HG02970 (cell line): ENCODE data around the gene ADM5.
"Not testable (repeated sequence)": the region's sequence is repeated elsewhere in the genome, so short reads cannot be mapped to it uniquely, and the experiment has no call there.

Experiments
- ATAC-seq: cut with Tn5 transposase; IDR thresholded peaks from one replicate; pipeline ENCODE4 v1.9.1; 2021; ENCODE audit warnings: mild to moderate bottlenecking, moderate library complexity, moderate number of reproducible peaks; ENCODE audit not compliant: unreplicated experiment, low FRiP score

The ADM5 gene

GRCh38 chr19:49699364-49699763, 10.0 kb downstream of the ADM5 start:
- ATAC-seq, result no peak

DNA sequence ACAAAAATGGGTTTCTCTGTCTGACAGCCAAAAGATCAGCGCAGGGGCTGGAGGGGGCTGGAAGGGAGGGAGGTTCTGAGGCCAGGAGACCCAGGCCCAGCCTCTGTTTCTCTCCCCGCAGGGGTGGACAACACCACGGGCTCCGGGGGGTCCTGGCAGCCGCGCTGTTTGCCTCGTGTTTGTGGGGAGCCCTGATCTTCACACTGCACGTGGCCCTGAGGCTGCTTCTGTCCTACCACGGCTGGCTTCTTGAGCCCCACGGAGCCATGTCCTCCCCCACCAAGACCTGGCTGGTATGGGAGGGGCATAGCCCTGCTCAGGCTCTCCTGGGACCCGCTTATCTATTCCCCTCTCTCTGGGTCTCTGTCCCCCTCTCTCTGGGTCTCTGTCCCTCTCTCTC, 11.2 kb downstream of the ADM5 start:
- no peak for ATAC-seq

DNA sequence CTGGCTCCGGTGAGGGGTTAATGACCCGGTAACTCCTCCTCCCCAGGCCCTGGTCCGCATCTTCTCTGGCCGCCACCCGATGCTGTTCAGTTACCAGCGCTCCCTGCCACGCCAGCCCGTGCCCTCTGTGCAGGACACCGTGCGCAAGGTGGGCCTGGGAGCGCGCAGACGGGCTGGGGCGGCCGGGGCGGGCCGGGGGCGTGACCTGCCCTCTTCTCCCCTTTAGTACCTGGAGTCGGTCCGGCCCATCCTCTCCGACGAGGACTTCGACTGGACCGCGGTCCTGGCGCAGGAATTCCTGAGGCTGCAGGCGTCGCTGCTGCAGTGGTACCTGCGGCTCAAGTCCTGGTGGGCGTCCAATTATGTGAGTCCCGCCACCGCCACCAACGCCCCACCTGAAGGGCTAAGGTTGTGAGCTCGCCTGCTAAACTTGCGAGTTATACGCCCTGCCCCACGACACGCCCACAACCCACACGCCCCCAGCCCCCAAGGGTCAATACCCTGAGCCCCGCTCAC, 11.9 kb downstream of the ADM5 start:
- ATAC-seq, result no peak

- ATAC-seq, result no peak
Measured at GRCh38 chr19:49704888-49705642, 15.7 kb downstream of the ADM5 start.

GRCh38 chr19:49705919-49706318, 16.5 kb downstream of the ADM5 start:
- ATAC-seq, result no peak

- ATAC-seq, result no peak
Measured at GRCh38 chr19:49710372-49710951, 21.1 kb downstream of the ADM5 start.

DNA sequence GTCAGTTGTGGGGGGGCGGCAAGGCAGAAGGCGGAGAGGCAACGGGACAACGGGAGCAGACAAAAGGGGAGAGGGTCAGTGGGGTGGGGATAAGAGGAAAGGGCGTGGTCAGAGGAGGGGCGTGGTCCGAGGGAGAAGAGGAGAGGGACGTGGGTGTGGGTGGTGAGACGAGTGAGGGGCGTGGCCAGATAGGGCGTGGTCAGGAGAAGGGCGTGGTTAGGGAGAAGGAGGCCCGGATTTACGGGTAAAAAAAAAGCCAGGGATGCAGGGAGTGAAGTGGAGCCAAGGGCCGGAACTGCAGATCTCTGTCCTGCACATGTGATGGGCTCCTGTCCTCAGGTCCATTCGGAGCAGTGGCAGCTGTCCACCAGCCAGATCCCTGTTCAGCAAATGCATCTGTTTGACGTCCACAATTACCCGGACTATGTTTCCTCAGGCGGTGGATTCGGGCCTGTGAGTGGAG, 23.0 kb downstream of the ADM5 start:
- no peak for ATAC-seq

DNA sequence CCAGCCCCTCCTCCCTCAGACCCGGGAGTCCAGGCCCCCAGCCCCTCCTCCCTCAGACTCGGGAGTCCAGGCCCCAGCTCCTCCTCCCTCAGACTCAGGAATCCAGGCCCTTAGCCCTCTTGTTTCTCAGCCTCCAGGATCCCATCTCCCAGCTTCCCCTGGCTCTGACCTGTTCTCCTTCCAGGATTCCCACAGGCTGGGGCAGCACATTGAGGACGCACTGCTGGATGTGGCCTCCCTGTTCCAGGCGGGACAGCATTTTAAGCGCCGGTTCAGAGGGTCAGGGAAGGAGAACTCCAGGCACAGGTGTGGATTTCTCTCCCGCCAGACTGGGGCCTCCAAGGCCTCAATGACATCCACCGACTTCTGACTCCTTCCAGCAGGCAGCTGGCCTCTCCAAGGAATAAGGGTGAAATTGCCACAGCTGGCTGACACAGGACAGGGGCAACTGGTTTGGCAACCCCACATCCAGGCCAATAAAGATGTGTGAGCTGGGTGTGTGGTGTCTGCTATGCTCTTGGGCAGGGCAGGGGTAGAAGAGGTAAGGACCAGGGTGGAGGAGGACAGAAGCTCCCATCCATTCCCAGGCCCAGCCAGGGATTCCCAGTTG, 23.9 kb downstream of the ADM5 start:
- ATAC-seq, result no peak

DNA sequence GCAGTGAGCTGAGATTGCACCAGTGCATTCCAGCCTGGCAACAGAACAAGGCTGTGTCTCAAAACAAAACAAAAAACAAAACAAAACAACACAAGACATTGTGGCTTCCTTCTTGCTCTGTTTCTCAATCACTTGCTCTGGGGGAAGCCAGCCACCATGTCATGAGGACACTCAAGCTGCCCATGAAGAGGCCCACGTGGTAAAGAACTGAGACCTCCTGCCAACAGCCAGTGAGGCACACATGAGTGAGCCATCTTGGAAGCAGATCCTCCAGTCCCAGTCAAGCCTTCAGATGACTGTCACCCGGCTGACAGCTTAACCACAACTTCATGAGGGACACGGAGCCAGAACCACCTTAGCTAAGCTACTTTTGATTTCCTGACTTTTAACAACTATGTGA, 26.8 kb downstream of the ADM5 start:
- ATAC-seq, result no peak

GRCh38 chr19:49718511-49718910, 29.1 kb downstream of the ADM5 start:
- no peak for ATAC-seq

GRCh38 chr19:49718991-49719390, 29.6 kb downstream of the ADM5 start:
- no peak for ATAC-seq

DNA sequence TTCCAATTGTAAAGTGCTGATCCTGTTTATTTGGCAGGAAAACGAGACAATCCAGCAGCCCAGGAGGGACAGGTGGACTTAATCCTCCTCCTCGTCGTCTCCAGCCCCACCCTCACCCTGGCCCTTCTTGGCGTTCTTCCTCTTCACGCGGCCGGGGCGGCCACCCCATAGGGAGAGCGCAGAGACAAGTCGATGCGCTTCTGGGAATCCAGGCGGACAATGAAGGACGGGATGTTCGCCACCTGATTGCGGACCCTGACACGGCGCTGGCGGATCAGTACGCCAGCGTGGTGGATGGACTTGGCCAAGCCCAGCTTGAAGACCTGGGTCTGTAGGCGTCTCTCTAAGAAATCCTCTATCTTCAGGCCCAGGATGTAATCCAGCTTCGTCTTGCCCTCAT, 30.0 kb downstream of the ADM5 start:
- not testable (repeated sequence) for ATAC-seq

DNA sequence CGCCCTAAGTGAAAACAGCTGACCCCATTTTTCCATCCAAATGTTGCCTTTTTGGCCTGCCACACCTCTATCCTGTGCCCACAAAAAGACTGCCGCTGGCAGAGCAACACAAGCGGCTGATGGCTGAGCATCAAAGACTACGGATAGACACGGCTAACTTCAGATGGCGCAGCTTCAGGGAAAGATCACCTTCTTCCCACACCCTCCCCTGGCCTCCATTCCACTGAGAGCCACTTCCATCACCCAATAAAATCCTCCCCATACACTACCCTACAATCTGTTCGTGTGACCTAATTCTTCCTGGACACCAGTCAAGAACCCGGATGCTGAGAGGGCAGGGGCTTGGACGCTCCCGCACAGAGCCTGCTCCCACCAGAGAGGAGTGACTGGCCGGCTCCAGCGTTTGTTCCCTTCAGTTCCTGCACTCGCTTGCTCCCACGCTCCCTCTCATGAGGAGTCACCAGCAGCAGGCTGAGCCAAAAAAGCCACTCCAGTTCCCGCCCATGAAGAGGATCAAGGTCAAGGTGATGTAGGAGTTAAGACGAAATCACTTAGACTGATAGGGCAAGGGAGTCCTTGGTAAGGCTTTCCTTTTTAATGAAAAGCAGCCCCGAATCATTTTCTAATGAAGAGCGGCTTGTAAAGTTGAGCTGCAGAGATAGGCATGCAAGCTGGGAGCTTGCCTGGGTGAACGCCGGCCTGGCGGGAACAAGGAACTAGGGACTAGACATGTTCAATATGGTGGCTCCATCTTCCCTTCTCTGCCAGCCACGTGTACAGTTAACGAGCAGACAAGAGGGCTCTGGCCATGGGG, 38.0 kb downstream of the ADM5 start:
- ATAC-seq, result no peak

- no peak for ATAC-seq
Measured at GRCh38 chr19:49730166-49730565, 40.8 kb downstream of the ADM5 start.

- ATAC-seq, result no peak
Measured at GRCh38 chr19:49738268-49738667, 48.9 kb downstream of the ADM5 start.

- no peak for ATAC-seq
Measured at GRCh38 chr19:49739098-49739497, 49.7 kb downstream of the ADM5 start.

- no peak for ATAC-seq
Measured at GRCh38 chr19:49739933-49740332, 50.5 kb downstream of the ADM5 start.
